GM19452 (cell line): Measurements from ENCODE around the gene ALDH1B1.
"Not testable (repeated sequence)": the region's sequence is repeated elsewhere in the genome, so short reads cannot be mapped to it uniquely, and the experiment has no call there.

Experiments used
- ATAC-seq: cut with Tn5 transposase; IDR thresholded peaks from one replicate; pipeline ENCODE4 v1.9.1; 2021; ENCODE audit not compliant: unreplicated experiment

Gene ALDH1B1

DNA sequence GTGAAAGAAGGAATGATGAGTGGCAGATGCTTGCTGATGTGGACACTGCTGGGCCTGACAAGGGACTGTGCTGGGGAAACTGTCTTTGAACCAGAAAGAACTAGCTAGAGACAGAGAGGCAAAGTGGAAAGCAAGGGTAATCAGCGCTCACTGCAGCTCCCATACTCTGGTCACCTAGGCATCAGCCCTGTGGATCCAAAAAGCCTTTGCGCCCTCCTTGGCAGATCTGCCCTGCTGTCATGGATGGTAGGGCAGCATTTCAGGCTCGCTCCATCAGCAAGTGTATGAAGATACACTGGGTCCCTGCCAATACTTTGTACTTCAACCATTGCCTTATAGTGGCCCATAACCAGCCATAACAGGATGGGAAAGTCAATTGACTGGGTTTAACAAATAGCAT is 6.6 kb upstream of the ALDH1B1 start:
- ATAC-seq, result no peak

DNA sequence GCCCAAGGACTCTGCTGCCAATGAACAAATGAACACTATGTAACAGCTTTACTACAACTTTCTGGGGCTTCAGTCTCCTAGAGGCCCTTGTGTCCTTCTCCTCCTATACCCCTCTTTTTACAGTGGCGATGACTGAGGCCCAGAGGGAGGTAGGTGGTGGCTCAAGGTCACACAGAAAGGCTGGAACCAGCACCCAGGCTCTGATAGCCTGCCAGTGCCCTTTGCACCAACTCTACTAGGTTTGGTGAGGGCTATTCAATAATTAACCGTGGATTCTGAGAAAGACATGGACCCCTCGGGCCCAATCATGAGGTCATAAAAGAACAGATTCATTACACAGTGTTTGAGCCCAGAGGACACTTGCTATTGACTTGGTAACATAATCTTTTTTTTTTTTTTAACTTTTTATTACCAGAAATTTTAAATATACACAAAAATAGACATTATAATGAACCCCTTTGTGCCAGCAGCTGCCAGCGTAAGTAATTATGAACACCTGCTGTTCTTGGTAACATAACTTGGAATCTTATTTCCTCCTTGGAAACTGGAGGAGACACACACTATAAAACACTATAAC is 6.1 kb upstream of the ALDH1B1 start:
- ATAC-seq, result no peak

DNA sequence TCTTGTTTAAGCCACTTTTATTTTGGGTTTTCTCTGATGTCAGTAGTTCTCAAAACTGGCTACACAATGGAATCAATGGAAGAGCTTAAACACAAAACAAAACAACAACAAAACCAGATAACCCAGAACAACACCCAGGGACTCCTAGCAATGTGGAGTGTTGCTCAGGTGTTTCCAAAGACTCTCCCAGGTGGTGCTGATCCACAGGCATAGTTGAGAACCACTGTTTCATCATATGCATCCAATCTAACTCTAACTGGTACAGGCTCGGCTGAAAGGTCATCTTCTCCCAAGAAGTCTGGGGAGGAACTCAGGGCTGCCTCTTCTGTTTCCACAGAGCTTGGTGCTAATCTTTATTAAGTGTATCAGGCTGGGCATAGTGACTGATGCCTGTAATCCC is 5.4 kb upstream of the ALDH1B1 start:
- no peak for ATAC-seq

DNA sequence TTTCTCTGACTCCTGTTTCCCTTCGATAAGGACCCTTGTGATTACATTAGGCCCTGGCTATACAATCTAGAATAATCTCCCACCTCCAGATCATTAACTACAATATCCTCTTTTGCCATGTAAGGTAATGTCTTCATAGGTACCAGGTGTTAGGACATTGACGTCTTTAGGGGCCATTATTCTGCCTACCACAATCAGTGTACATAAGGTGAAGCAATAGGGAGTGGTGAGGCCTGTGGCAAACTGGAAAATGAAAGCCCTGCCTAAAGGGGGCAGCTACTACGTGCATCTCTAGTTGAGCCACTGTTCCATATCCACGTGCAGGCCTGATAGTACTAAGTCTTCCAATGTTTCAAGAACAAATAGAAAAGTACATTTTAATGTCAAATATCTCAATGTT is 4.8 kb upstream of the ALDH1B1 start:
- ATAC-seq, result no peak

DNA sequence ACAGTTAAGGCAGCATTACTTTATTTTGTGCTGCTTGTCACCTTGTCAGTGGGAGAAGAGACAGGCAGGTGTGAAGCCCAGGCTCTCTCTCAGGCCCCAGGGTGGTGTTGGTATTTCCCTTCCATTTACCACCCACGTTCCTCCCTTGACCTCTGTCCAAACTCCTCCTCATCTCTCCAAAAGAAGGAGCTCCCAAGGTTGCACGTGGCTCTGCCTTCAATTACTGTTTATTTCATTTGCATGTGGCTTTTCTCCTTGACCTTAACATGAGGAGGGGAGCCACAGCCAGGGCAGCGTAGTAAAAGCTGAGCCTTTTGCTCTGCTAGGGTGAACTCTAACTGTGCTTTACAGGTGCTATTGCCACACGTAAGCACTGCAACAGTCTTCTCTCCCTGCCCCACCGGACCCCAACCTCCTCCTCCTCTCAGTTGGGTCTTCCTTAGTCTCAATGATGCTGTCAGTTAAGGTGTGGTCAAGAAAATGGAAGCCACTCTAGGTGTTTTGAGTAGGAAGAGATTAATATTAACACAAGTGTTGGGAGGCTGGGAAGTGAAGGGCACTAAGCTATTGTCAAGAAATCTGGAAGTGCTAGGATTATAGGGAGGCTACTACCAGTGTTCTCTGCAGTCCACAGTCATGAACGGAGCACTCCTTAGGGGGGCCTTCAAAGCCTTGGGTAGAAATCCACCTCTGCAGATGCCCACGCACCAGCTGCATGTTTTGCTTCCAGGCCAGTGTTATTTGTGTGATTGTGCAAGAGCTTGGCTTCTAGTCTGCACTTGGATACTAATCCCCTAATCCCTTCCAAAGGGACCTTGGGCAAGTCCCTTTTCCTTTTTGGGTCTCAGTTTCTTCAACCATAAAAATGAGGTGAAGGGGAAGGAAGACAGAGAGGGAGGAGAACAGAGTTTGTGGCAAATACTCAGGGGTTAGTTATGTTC is 3.9 kb upstream of the ALDH1B1 start:
- ATAC-seq, result no peak

DNA sequence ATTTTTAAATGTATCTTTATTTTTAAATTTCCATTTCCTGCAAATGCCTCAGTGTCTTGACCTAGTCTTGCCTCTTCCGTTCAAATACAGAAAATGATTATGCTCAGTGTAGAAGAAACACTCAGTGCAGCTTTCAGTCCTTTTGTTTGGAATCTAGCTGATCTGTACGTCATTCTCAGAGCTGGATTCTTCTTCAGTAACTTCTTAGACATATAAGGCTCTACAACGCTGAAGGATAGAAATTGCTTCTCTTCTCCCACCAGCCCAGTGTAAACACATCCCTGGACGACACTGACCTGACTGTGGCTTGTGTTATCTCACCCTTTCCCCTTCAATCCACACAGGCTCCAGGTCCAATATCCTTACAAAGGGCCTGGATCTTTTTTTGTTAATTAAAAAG is 3.2 kb upstream of the ALDH1B1 start:
- no peak for ATAC-seq

DNA sequence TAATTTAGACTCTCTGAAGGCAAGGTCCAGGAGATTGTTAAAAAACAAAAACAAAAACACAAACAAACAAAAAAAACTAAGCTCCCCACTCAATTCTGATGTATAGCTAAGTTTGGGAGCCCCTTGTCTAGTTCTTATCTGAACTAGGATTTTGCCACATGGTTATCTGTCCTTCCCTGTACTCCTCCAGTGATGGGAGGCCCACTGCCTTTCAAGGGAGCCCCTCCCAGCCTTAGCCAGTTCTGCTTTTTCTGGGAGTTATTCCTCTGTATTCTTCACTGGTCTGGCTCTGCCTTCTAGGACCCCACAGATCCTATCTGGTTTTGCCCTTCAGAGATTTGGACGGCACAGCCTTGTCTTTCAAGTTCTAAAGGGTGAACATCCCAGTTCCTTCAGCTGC is 2.1 kb upstream of the ALDH1B1 start:
- ATAC-seq, result no peak

DNA sequence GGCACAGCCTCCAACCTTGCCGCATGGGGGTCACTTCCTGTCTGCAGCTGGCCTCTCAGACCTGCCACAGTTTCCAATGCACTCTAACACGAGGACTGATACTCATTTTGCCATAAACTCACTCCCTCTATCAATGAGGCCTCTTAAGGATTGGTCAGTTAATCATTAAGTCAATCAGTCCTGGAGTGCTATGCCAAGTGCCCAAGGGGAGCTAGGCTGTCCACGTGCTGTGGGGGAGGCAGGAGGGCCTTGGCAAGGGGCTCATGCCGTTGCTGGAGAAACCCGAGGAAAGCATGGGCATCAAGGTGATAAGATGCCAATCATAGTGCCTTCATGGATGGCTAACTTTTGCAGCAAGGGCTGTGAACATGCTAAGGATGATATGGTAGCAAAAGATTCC is 1.7 kb upstream of the ALDH1B1 start:
- no peak for ATAC-seq

DNA sequence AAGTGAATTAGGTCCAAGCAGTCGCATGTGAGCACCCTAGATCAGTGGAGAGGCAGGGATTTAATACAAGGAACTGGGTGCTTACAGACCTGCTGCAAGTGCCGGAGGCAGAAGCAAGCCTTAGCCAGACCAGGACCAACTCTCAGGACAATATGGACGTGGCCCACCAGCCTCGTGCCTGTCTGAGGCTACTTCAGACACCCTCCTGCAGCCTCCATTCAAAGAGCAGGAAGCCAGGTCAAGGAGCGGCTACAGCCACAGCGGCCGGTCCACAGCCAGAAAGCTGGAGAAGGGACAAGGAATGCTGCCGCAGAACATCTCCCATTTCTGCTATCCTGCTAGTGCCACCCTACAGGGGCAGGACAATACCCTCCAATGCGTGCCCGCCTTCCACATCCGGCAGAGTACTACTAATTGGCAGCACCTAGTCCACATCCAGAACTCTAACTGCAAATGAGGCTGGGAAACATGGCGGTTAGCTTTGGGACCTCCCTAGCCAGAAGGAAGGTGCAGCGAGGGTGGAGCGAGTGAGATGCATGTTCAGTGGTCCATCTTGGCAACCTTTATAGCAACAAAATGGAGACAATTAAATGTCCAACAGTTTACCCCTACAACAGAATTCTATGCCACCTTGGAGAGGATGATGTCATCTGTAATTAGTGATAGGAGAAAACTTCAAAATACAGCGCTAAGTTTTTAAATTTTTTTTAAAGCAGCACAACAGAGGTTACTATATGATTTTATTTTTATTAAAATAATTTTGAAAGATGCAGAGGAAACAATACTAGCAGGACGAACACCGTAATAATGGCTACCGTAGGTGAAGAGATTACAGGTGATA is 1.0 kb upstream of the ALDH1B1 start:
- no peak for ATAC-seq

DNA sequence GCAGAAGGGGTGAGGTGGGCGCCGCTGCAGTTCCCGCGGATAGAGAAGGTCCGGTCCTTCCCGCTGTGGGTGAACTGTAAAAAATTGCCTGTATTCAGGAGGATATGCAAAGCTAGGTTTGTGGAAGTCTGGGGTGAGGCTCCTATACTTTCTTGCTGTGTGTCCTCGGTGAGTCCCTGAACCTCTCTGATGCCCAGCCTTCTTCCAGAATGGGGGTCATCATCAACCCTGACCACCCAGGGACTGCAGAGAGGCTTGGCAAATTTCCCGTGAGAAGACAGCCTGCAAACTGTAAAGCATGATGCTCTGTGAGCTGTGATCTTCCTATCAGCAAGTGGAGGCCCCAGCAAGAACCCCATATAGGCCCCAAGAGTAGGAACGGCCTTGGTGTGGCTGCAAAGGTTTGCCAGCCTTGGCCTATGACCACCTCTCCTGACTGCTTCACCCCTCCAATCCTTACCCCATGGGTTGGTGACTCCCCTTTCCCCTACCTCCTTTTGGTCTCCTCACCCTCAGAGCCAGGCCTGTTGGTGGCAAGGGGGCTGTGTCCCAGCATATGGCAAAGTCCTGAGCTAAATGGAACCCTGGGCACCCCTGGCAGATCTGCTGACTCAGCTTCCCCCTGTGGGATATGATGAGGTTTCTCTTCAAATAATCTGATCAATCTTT is 760 bp downstream of the ALDH1B1 start:
- no peak for ATAC-seq

DNA sequence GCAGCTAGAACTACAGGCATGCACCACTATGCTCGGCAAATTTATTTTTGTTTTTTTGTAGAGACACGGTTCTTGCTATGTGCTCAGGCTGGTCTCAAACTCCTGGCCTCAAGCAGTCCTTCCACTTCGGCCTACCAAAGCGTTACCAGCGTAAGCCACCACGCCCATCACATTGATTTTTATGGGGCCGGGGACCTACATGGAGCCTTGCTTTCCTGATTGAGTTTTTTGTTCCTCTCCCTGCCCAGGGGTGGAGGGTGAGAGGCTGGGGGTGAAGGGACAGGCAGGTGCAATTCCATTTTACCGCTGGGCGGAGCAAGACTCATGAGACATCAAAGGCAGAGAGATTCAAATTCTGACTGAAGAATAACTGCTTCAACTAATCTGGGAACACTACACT is 1.9 kb downstream of the ALDH1B1 start:
- no peak for ATAC-seq

DNA sequence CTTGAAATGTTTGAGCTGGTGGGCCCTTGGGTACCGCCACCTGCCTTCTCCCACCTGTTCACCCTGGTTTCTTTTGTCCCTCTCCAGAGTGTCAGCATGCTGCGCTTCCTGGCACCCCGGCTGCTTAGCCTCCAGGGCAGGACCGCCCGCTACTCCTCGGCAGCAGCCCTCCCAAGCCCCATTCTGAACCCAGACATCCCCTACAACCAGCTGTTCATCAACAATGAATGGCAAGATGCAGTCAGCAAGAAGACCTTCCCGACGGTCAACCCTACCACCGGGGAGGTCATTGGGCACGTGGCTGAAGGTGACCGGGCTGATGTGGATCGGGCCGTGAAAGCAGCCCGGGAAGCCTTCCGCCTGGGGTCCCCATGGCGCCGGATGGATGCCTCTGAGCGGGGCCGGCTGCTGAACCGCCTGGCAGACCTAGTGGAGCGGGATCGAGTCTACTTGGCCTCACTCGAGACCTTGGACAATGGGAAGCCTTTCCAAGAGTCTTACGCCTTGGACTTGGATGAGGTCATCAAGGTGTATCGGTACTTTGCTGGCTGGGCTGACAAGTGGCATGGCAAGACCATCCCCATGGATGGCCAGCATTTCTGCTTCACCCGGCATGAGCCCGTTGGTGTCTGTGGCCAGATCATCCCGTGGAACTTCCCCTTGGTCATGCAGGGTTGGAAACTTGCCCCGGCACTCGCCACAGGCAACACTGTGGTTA is 3.3 kb downstream of the ALDH1B1 start:
- ATAC-seq, result no peak

DNA sequence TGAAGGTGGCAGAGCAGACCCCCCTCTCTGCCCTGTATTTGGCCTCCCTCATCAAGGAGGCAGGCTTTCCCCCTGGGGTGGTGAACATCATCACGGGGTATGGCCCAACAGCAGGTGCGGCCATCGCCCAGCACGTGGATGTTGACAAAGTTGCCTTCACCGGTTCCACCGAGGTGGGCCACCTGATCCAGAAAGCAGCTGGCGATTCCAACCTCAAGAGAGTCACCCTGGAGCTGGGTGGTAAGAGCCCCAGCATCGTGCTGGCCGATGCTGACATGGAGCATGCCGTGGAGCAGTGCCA is 3.8 kb downstream of the ALDH1B1 start:
- no peak for ATAC-seq

DNA sequence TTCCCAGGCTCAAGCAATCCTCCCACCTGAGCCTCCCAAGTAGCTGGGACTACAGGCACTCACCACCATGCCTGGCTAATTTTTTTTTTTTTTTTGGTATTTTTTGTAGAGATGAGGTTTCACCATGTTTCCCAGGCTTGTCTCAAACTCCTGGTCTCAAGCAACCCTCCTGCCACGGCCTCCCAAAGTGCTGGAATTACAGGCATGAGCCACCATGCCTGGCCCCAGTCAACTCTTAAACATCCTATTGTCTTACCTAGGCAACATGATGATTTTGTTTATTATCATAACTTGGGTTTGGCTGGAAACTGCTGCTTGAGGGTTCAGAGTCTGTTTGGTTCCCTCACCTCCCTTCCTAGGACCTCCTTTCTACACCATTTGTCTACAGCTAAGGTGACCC is 6.7 kb downstream of the ALDH1B1 start:
- not testable (repeated sequence) for ATAC-seq

DNA sequence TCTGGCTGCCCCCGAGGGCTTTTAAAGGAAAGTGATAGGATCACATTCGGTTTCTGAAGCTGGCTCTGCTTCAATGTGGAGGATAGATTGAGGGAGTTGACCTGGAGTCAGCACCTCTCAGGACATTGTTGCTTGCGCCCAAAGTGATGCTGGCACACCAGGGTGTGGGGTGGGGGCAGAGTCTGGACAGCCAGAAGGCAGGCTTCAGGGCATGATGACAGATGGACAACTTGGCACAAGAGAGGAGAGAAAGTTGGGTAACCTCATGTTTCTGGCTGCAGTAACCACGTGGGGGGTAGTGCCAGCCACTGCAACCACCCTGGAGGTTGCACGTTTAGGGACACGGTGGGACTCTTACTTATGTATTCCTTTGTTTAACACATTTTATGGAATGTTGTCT is 9.5 kb downstream of the ALDH1B1 start:
- no peak for ATAC-seq

DNA sequence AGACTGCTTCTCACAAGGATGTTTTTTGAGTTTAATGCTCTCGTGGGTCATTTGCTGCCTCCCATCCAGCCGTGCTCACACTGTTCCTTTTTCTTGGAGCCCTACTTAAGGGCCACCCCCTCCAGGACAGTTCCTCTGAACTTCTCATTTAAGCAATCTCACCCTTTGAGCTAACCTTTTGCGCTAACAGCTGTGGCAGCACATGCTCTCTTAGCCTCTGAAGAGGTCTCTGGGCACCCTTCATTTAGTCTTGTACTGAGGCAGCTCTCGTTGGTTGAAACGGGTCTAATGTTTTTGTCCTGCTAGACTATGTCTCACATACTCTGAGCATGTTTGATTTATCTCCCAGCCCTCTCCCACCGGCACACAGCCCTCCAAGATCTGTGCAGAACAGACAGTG is 11.8 kb downstream of the ALDH1B1 start:
- ATAC-seq, result no peak

DNA sequence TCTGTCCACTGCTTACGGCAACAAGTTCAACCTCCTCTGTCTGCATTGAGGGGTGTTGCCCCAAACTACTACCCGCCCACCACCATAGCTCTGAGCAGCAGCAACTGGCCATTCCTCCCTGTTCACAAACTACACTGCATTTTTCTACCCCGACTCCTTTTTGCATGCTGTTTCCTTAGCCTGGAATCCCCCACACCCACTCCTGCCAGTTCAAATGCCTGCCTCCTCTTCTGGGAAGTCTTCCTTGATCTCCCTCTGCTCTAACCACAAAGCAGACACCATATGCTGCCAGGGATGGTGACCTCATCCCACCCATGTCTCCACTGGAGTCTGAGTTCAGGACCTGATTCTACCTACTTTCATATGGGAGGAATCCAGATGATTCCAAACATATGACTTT is 13.3 kb downstream of the ALDH1B1 start:
- no peak for ATAC-seq

DNA sequence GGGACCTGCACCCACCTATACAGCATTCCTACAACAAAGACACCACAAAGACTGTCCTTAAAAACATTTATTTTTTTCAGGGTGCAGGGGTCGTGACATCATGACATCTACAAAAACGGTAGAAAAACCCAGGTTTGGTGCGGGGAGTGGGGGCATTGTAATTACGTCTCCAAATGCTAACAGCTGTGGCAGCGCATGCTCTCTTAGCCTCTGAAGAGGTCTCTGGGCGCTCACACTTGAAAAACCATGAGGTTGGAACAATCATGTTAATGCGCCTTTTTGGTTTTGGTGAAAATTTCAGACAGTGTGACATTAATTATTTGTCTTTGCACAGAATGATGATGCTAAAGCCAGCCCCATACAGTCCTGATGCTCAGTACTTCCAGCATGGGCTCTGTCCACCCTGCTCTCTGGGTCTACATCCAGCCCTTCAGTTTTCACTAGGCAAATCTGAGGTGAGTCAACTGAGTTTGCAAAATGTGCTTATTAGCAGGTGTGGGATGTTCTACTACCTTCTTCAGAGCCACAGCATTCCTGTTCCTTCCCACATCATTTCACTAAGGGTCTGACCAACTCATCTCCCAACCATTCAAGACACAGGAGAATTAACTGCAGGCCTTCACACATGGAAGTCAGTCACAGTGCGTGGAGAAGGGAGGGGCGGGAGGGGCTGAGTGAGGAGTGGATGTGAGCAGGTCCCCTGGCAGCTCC is 14.1 kb downstream of the ALDH1B1 start:
- no peak for ATAC-seq

DNA sequence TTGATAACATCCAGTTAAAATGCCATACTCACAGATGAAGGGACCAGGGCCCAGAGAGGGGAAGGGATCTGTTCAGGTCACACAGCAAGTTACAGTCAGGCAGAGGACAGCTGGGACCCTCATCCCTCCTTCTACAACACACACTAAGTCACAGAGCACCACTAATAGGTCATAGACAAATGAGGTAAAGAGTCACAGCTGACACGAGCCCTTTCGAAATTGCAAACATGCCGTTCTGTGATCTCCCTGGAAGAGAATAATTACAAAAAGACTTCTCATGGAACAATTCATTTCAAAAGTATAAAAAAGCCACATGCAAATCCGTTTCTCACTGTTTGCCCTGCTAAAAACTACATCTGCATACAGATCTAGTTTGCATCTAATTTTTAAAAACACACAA is 16.2 kb downstream of the ALDH1B1 start:
- ATAC-seq, result no peak

DNA sequence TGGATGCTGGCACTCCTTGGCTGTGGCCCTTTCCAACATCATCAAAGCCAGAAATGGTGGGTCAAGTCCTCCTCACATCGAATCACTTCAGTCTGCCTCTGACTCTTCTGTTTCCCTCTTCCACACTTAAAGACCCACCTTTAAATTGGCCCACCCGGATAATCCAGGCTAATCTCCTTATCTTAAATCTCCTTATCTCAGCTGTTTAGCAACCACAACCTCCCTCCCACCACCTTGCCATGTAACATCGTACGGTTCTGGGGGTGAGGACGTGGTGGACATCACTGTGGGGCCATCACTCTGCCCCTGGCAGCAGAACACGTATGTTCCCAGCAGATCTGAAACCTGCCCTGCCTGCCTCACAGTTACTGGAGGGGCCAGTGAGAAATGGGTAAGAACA is 20.2 kb downstream of the ALDH1B1 start:
- no peak for ATAC-seq
